Cerebellar nuclear complex (tissue), 1 donor: ENCODE data around the gene SLC4A8.

Experiments used
- DNase-seq, 2 experiments: peaks; one replicate each; lab custom pipeline; 2025; lab: John Stamatoyannopoulos, UW

SLC4A8 gene

GRCh38 chr12:51395283-51396230 is 29.1 kb upstream of the SLC4A8 start:
- DNase-seq: no peak

- DNase-seq: no peak
Measured at GRCh38 chr12:51397670-51398069, 27.0 kb upstream of the SLC4A8 start.

- no peak for DNase-seq
Measured at GRCh38 chr12:51399891-51400290, 24.7 kb upstream of the SLC4A8 start.

GRCh38 chr12:51401020-51401419 is 23.6 kb upstream of the SLC4A8 start:
- no peak for DNase-seq

- DNase-seq: no peak
Measured at GRCh38 chr12:51401486-51401885, 23.1 kb upstream of the SLC4A8 start.

GRCh38 chr12:51401900-51402299 is 22.7 kb upstream of the SLC4A8 start:
- DNase-seq: no peak

- no peak for DNase-seq
Measured at GRCh38 chr12:51403159-51403558, 21.5 kb upstream of the SLC4A8 start.

GRCh38 chr12:51403681-51404136 is 20.9 kb upstream of the SLC4A8 start:
- no peak for DNase-seq

GRCh38 chr12:51404627-51405026 is 20.0 kb upstream of the SLC4A8 start:
- no peak for DNase-seq

- no peak for DNase-seq
Measured at GRCh38 chr12:51405801-51406207, 18.8 kb upstream of the SLC4A8 start.

GRCh38 chr12:51406290-51406689 is 18.3 kb upstream of the SLC4A8 start:
- DNase-seq: no peak

- no peak for DNase-seq
Measured at GRCh38 chr12:51406859-51407258, 17.8 kb upstream of the SLC4A8 start.

GRCh38 chr12:51407604-51408003 is 17.0 kb upstream of the SLC4A8 start:
- no peak for DNase-seq

- DNase-seq: no peak
Measured at GRCh38 chr12:51409846-51410245, 14.8 kb upstream of the SLC4A8 start.

- DNase-seq: no peak
Measured at GRCh38 chr12:51413149-51413548, 11.5 kb upstream of the SLC4A8 start.

GRCh38 chr12:51413791-51414190 is 10.8 kb upstream of the SLC4A8 start:
- no peak for DNase-seq

GRCh38 chr12:51415931-51416330 is 8.7 kb upstream of the SLC4A8 start:
- DNase-seq: no peak

- no peak for DNase-seq
Measured at GRCh38 chr12:51417826-51418225, 6.8 kb upstream of the SLC4A8 start.

GRCh38 chr12:51419425-51420193 is 5.0 kb upstream of the SLC4A8 start:
- no peak for DNase-seq

GRCh38 chr12:51421266-51421884 is 3.3 kb upstream of the SLC4A8 start:
- DNase-seq: peak in 1 of 2 experiments; percentile 19

GRCh38 chr12:51424094-51424661 is 453 bp upstream of the SLC4A8 start:
- DNase-seq: no peak

GRCh38 chr12:51428256-51428655 is 3.6 kb downstream of the SLC4A8 start:
- DNase-seq: no peak
